ENCODE data around the gene DTHD1.
A peak's percentile ranks its signal among the peaks of the same experiment; 100 is the strongest.

The DTHD1 gene

GRCh38 chr4:36316607-36317006 is 35.2 kb downstream of the DTHD1 start:
- no peak for DNase-seq (ENCODE audit: low read depth)

- no peak for DNase-seq (ENCODE audit: low read depth)
Observed at GRCh38 chr4:36317721-36318120, 36.3 kb downstream of the DTHD1 start.

GRCh38 chr4:36320117-36320896 is 38.9 kb downstream of the DTHD1 start:
- no peak for DNase-seq (ENCODE audit: low read depth)

GRCh38 chr4:36321176-36321575 is 39.8 kb downstream of the DTHD1 start:
- DNase-seq (ENCODE audit: low read depth) = no peak

- DNase-seq (ENCODE audit: low read depth) = peak; percentile 16
Observed at GRCh38 chr4:36322921-36323354, 41.5 kb downstream of the DTHD1 start.

- DNase-seq (ENCODE audit: low read depth) = no peak
Observed at GRCh38 chr4:36323816-36324419, 42.5 kb downstream of the DTHD1 start.

GRCh38 chr4:36324808-36325207 is 43.4 kb downstream of the DTHD1 start:
- no peak for DNase-seq (ENCODE audit: low read depth)

- DNase-seq (ENCODE audit: low read depth) = no peak
Observed at GRCh38 chr4:36325499-36325898, 44.1 kb downstream of the DTHD1 start.

- no peak for DNase-seq (ENCODE audit: low read depth)
Observed at GRCh38 chr4:36325926-36326325, 44.5 kb downstream of the DTHD1 start.

GRCh38 chr4:36326476-36327029 is 45.1 kb downstream of the DTHD1 start:
- DNase-seq (ENCODE audit: low read depth) = no peak

GRCh38 chr4:36327400-36327799 is 46.0 kb downstream of the DTHD1 start:
- DNase-seq (ENCODE audit: low read depth) = no peak

GRCh38 chr4:36328130-36328529 is 46.7 kb downstream of the DTHD1 start:
- no peak for DNase-seq (ENCODE audit: low read depth)

- no peak for DNase-seq (ENCODE audit: low read depth)
Observed at GRCh38 chr4:36329228-36329627, 47.8 kb downstream of the DTHD1 start.

- DNase-seq (ENCODE audit: low read depth) = no peak
Observed at GRCh38 chr4:36330796-36331195, 49.4 kb downstream of the DTHD1 start.

GRCh38 chr4:36332023-36332781 is 50.8 kb downstream of the DTHD1 start:
- DNase-seq (ENCODE audit: low read depth) = no peak

- no peak for DNase-seq (ENCODE audit: low read depth)
Observed at GRCh38 chr4:36332782-36333131, 51.3 kb downstream of the DTHD1 start.

GRCh38 chr4:36333303-36333877 is 52.0 kb downstream of the DTHD1 start:
- DNase-seq (ENCODE audit: low read depth) = no peak

GRCh38 chr4:36337665-36338185 is 56.3 kb downstream of the DTHD1 start:
- DNase-seq (ENCODE audit: low read depth) = no peak

GRCh38 chr4:36338973-36339372 is 57.6 kb downstream of the DTHD1 start:
- DNase-seq (ENCODE audit: low read depth) = no peak

- DNase-seq (ENCODE audit: low read depth) = no peak
Observed at GRCh38 chr4:36341936-36342335, 60.5 kb downstream of the DTHD1 start.

GRCh38 chr4:36343501-36344175 is 62.2 kb downstream of the DTHD1 start:
- DNase-seq (ENCODE audit: low read depth) = no peak
